VCaP (cell line): Measurements from ENCODE around the gene SLC22A12.

Source experiments
- H3K27ac ChIP-seq: fragments of 450-650 bp; 2 replicates; pipeline ENCODE4 v1.5.1; 2017
- CTCF ChIP-seq: fragments of 450-650 bp; conservative IDR thresholded peaks from 2 replicates; pipeline ENCODE4 v1.5.1; 2017; ENCODE audit warnings: mild to moderate bottlenecking, moderate library complexity

The SLC22A12 gene

GRCh38 chr11:64609436-64610047 is 18.5 kb downstream of the SLC22A12 start:
- TF ChIP-seq CTCF, result no peak
- no peak overlapping the region for H3K27ac ChIP-seq

GRCh38 chr11:64610596-64610995 is 19.6 kb downstream of the SLC22A12 start:
- TF ChIP-seq CTCF, result no peak
- H3K27ac ChIP-seq, result no peak overlapping the region

- no peak for TF ChIP-seq CTCF
- H3K27ac ChIP-seq, result no peak overlapping the region
Observed at GRCh38 chr11:64611176-64611575, 20.2 kb downstream of the SLC22A12 start.

GRCh38 chr11:64611869-64612646 is 21.0 kb downstream of the SLC22A12 start:
- H3K27ac ChIP-seq, result no peak overlapping the region
- no peak for TF ChIP-seq CTCF

GRCh38 chr11:64613648-64614047 is 22.6 kb downstream of the SLC22A12 start:
- H3K27ac ChIP-seq, result no peak overlapping the region
- TF ChIP-seq CTCF, result no peak

- H3K27ac ChIP-seq, result no peak overlapping the region
- no peak for TF ChIP-seq CTCF
Observed at GRCh38 chr11:64614917-64615316, 23.9 kb downstream of the SLC22A12 start.

GRCh38 chr11:64616817-64617216 is 25.8 kb downstream of the SLC22A12 start:
- TF ChIP-seq CTCF, result no peak
- no peak overlapping the region for H3K27ac ChIP-seq
